MM.1S (cell line): Measurements from ENCODE around the gene LAMP5.

Experiments
- DNase-seq: peaks from one replicate; pipeline ENCODE4 v3.0.0-alpha.2; 2015
- H2AFZ ChIP-seq: fragments of 300-600 bp; sonication (generic); 2 replicates; pipeline ENCODE4 v1.6.0; 2016; ENCODE audit warnings: antibody characterized with exemption, low read length
- H3F3A ChIP-seq: fragments of 300-600 bp; sonication (generic); 2 replicates; pipeline ENCODE4 v1.6.1; 2016; ENCODE audit warnings: mild to moderate bottlenecking, antibody characterized with exemption, low read length, moderate library complexity, mixed read lengths; ENCODE audit not compliant: insufficient read depth
- H3K27ac ChIP-seq: fragments of 300-600 bp; sonication (generic); 2 replicates; pipeline ENCODE4 v1.5.1; 2016; ENCODE audit warnings: mild to moderate bottlenecking, low read length
- H3K27me3 ChIP-seq: fragments of 300-600 bp; sonication (generic); replicated peaks from 2 replicates; pipeline ENCODE4 v1.6.0; 2016; ENCODE audit warnings: low read length; ENCODE audit not compliant: insufficient read depth
- H3K36me3 ChIP-seq: fragments of 300-600 bp; sonication (generic); replicated peaks from 2 replicates; pipeline ENCODE4 v1.6.1; 2016; ENCODE audit warnings: mild to moderate bottlenecking, low read length, mixed read lengths; ENCODE audit not compliant: insufficient read depth
- H3K4me1 ChIP-seq: fragments of 300-600 bp; sonication (generic); 2 replicates; pipeline ENCODE4 v1.6.1; 2016; ENCODE audit warnings: low read length, mixed read lengths
- H3K4me2 ChIP-seq: fragments of 300-600 bp; sonication (generic); 2 replicates; pipeline ENCODE4 v1.6.0; 2016; ENCODE audit warnings: low read depth, low read length
- H3K4me3 ChIP-seq: fragments of 300-600 bp; sonication (generic); 2 replicates; pipeline ENCODE4 v1.5.1; 2016; ENCODE audit warnings: low read length, mixed read lengths
- H3K79me2 ChIP-seq: fragments of 300-600 bp; sonication (generic); 2 replicates; pipeline ENCODE4 v1.6.1; 2016; ENCODE audit warnings: mixed run types, low read length, mixed read lengths
- H3K9ac ChIP-seq: fragments of 300-600 bp; sonication (generic); 2 replicates; pipeline ENCODE4 v1.6.1; 2016; ENCODE audit warnings: low read length, mixed read lengths
- H3K9me2 ChIP-seq: fragments of 300-600 bp; sonication (generic); replicated peaks from 2 replicates; pipeline ENCODE4 v1.6.1; 2016; ENCODE audit warnings: mild to moderate bottlenecking, low read length, mixed read lengths; ENCODE audit not compliant: insufficient read depth
- H3K9me3 ChIP-seq: fragments of 300-600 bp; sonication (generic); replicated peaks from 2 replicates; pipeline ENCODE4 v1.6.1; 2016; ENCODE audit warnings: mild to moderate bottlenecking, low read length, mixed read lengths; ENCODE audit not compliant: insufficient read depth
- H4K20me1 ChIP-seq: fragments of 300-600 bp; sonication (generic); 2 replicates; pipeline ENCODE4 v1.6.1; 2016; ENCODE audit warnings: mild to moderate bottlenecking, low read length, moderate library complexity, mixed read lengths; ENCODE audit not compliant: insufficient read depth
- CTCF ChIP-seq: fragments of 300-600 bp; sonication (generic); IDR thresholded peaks from 2 replicates; pipeline ENCODE4 v1.5.1; 2016; ENCODE audit warnings: antibody characterized with exemption, low read length, mixed read lengths
- EZH2 ChIP-seq: fragments of 300-600 bp; sonication (generic); optimal IDR thresholded peaks from 2 replicates; pipeline ENCODE3; 2017; ENCODE audit warnings: low read depth, mild to moderate bottlenecking, antibody characterized with exemption, low read length, mixed read lengths
- EZH2phosphoT487 ChIP-seq: fragments of 300-600 bp; sonication (generic); IDR thresholded peaks from 2 replicates; pipeline ENCODE4 v1.6.1; 2018; ENCODE audit warnings: antibody characterized with exemption, low read length

The LAMP5 gene

GRCh38 chr20:9514461-9515213, at the start of gene LAMP5:
TSS of gene LAMP5 (plus strand) at chr20:9514590. CDS start at chr20:9514853, 263 bp downstream.
- H3F3A ChIP-seq: peaks cover 64% of the 10 kb centered on the region
- peaks cover 80% of the 10 kb centered on the region for H3K79me2 ChIP-seq
- DNase-seq: peak; percentile 85
- peak within 1 kb of the TSS; percentile 31; the same call in 1 of the 2 replicates for H2AFZ ChIP-seq
- peak within 1 kb of the TSS; percentile 90 for H3K4me3 ChIP-seq
- peak within 1 kb of the TSS; percentile 94 for H3K9ac ChIP-seq
- H3K27ac ChIP-seq: peak within 1 kb of the TSS; percentile 83
- no peaks in the 10 kb centered on the region for H3K9me2 ChIP-seq
- no peaks in the 10 kb centered on the region for H3K27me3 ChIP-seq
- H4K20me1 ChIP-seq: no peaks in the 10 kb centered on the region
- H3K9me3 ChIP-seq: no peaks in the 10 kb centered on the region
- TF ChIP-seq EZH2: no peak
- no peak for TF ChIP-seq EZH2phosphoT487
- no peak for TF ChIP-seq CTCF
- H3K4me2 ChIP-seq: peak within 1 kb of the TSS; percentile 80
- H3K4me1 ChIP-seq: peaks cover 24% of the 10 kb centered on the region
- H3K36me3 ChIP-seq: 0 out of 2 replicates have a peak, but pooled peaks cover 11% of the 10 kb centered on the region

DNA sequence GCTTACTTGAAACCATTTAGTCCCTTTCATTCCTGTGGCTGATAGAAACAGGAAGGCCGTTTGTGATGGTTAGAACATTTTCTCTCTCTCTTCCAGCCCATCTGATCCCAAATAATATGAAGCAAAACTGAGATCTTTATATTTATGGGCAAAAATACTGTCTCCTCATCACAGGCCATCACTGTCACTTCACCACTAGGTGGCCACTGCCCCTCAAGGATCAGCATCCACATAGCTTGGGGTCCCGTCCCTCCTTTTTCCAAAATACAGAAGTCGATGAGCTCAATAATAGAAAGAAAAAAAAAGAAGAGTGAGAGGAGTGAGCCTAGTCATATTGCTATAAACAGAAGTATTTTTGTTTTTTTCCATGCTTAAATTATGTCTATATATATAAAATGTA, 46.4 kb upstream of the LAMP5 start:
- no peak overlapping the region for H3K27ac ChIP-seq
- peak; percentile 42 for DNase-seq
- H3K27me3 ChIP-seq: no peaks in the 10 kb centered on the region
- no peaks in the 10 kb centered on the region for H3K9me3 ChIP-seq
- TF ChIP-seq EZH2phosphoT487: no peak
- TF ChIP-seq CTCF: peak; percentile 88
- no peaks in the 10 kb centered on the region for H4K20me1 ChIP-seq
- no peaks in the 10 kb centered on the region for H3K79me2 ChIP-seq
- H3K36me3 ChIP-seq: no peaks in the 10 kb centered on the region
- H3K4me2 ChIP-seq: peak overlapping the region; percentile 21; the same call in 1 of the 2 replicates
- H3K9ac ChIP-seq: no peak overlapping the region
- H2AFZ ChIP-seq: peak overlapping the region; percentile 23; the same call in 1 of the 2 replicates
- H3K4me3 ChIP-seq: no peak overlapping the region
- no peaks in the 10 kb centered on the region for H3K9me2 ChIP-seq
- H3F3A ChIP-seq: no peaks in the 10 kb centered on the region
- peaks cover 31% of the 10 kb centered on the region for H3K4me1 ChIP-seq

DNA sequence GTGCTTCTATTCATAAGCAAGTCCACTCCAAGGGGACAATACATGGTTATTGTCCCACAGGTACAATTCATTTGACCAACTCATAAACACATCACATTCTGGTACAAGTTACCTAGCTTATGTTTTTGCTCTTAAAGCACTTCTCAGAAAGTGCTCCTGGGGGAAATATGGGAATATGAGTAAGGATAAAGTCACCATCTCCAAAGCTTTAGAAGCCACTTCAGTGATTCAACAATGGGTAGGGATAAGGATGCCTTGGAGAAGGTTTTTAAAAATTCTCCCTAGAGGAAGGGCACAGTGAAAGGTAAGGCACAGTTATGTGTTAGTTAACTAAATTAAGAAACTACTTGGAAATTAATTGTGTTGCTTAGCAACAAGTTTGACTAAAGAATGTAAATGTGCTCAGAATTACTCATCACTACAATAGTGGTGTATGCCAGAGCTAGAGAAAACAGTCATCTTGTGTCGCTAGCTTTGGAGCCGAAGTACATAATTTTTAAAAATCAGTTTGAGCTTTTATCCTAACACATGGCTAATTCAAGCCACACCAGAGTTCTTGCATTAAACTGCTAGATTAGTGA, 39.5 kb upstream of the LAMP5 start:
- DNase-seq: no peak
- Histone ChIP-seq H4K20me1 (no peaks in the 10 kb centered on the region), H3K27ac (no peak overlapping the region), H3K9ac (no peak overlapping the region), H3K4me3 (no peak overlapping the region), H3K79me2 (no peaks in the 10 kb centered on the region), H2AFZ (no peak overlapping the region), H3K4me1 (peaks cover 48% of the 10 kb centered on the region), H3K4me2 (no peak overlapping the region), H3K27me3 (no peaks in the 10 kb centered on the region), H3K9me2 (no peaks in the 10 kb centered on the region), H3F3A (no peaks in the 10 kb centered on the region; the same call in 1 of the 2 replicates), H3K9me3 (no peaks in the 10 kb centered on the region), H3K36me3 (no peaks in the 10 kb centered on the region)
- TF ChIP-seq CTCF: no peak
- TF ChIP-seq EZH2: no peak
- no peak for TF ChIP-seq EZH2phosphoT487
